Lung (tissue), 12 donors: Measurements from ENCODE around the gene EYS. TPM values are rescaled to one million over a fixed set of nuclear protein-coding genes. Genes with fewer than 3 reads are reported as not detected.

Experiments used
- ATAC-seq: fragments of 200-7000 bp; cut with Tn5 transposase; one replicate; pipeline ENCODE4 v1.9.1; 2020; ENCODE audit warnings: moderate number of reproducible peaks; ENCODE audit not compliant: insufficient read depth, low FRiP score
- DNase-seq, 3 donors: peaks; one replicate each; pipeline ENCODE4 v3.0.0-alpha.2; 2013 to 2017
- H3K27ac ChIP-seq, 2 donors: one replicate each; pipeline ENCODE4 v1.5.1; 2013; ENCODE audit warnings: mild to moderate bottlenecking in 2 of 2, moderate library complexity in 2 of 2, control low read depth in 1 of 2, inconsistent platforms in 1 of 2, low read depth in 1 of 2, low read length in 1 of 2
- H3K27me3 ChIP-seq, 3 donors: one replicate each; pipeline ENCODE4 v1.5.1; 2013; ENCODE audit warnings: low read length in 2 of 3; ENCODE audit not compliant: control insufficient read depth in 3 of 3, insufficient read depth in 3 of 3
- H3K36me3 ChIP-seq, 4 donors: one replicate each; pipeline ENCODE4 v1.5.1; 2013; ENCODE audit warnings: low read length in 4 of 4, mild to moderate bottlenecking in 1 of 4, moderate library complexity in 1 of 4; ENCODE audit not compliant: control insufficient read depth in 4 of 4, insufficient read depth in 4 of 4
- H3K4me1 ChIP-seq, 5 donors: one replicate each; pipeline ENCODE4 v1.5.1; 2013; ENCODE audit warnings: low read length in 5 of 5, mild to moderate bottlenecking in 2 of 5, moderate library complexity in 1 of 5; ENCODE audit not compliant: control insufficient read depth in 5 of 5, insufficient read depth in 5 of 5
- H3K4me3 ChIP-seq: one replicate; pipeline ENCODE4 v1.5.1; 2013; ENCODE audit warnings: mild to moderate bottlenecking, control low read depth, moderate library complexity
- H3K9ac ChIP-seq, 2 donors: one replicate each; pipeline ENCODE4 v1.5.1; 2013; ENCODE audit warnings: low read length in 2 of 2, control low read depth in 1 of 2; ENCODE audit not compliant: insufficient read depth in 1 of 2
- H3K9me3 ChIP-seq, 4 donors: one replicate each; pipeline ENCODE4 v1.5.1; 2013; ENCODE audit warnings: low read length in 3 of 4, mild to moderate bottlenecking in 1 of 4, moderate library complexity in 1 of 4; ENCODE audit not compliant: control insufficient read depth in 4 of 4, insufficient read depth in 3 of 4
- WGBS, 2 donors: extraction: QIAGEN DNeasy Blood & Tissue Kit; methylation state at CpG; one replicate each; pipeline ENCODE4 v1.1.7; 2013; 5-methylcytosine and 5-hydroxymethylcytosine counted together
- polyA plus RNA-seq, 2 donors: library from polyadenylated mRNA; stranded (reverse); fragments of 200-250 nt; gene quantifications; one replicate each; pipeline ENCODE4 v1.2.1, GENCODE V29; 2013
- total RNA-seq, 2 donors: library from RNA; depleted of rRNA in 1 of 2; stranded (reverse); fragments of >200 nt in 1 of 2; gene quantifications; one replicate each; pipeline ENCODE4 v1.2.1, GENCODE V29; 2014 to 2021
- TF ChIP-seq, protein P1 (sequence below): IDR thresholded peaks from 2 replicates; pipeline ENCODE4 v1.5.1; 2012; ENCODE audit warnings: mild to moderate bottlenecking; ENCODE audit errors: control extremely low read depth, extremely low read depth
- donor health status: control.
- donor health status: control.
- donor health status: Bipolar disorder and iron deficiency.
- donor health status: healthy.
- donor health status: DM: yes; HTN: yes; CAD: no.

Gene EYS
- total and polyA plus RNA-seq, 4 donors, result 0.06 to 0.34 (median 0.12) TPM

DNA sequence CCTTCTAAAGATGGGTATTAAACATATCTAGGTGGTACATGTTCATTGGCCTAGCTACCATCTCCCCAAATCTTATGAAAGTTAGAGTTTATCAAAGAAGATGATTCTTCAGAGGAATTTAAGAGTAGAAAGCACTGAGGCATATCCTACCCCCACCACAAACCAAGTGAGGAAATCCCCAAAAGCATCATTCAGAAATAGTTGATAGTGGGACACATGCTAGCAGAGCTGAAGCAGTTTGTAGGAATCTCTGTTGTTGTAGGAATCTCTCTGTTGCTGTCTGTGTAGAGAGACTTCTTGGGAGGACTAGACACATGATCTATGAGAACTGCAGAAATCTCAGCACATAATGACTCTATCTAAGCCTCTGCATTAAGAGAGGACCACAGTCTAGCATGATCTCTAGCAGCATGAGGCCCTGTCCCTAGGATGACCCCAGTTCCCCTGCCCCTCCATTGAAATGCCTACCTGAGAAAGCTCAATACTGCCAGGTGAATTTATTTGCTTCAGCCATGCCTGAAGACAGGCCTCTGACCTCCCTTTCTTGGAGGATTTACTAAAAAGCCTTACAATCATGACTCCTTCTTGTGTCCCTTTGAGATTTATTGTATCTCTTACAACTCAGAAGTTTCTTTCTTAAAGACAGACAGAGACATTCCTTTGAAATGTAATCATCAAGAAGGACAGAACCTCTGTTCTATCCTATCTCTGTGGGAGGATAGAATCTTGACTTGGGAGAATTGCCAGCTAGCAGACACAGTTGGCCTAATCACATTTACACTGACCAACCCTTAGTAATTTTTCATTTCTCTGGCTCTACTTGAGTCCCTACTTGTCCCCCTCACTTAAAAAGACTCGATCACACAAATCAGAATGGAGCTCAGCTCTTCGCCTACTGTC lies 1489.1 kb downstream of the EYS start:
- Histone ChIP-seq H3K4me1 (no peaks in the 10 kb centered on the region), H3K36me3 (no peaks in the 10 kb centered on the region), H3K9me3 (no peaks in the 10 kb centered on the region), H3K27me3 (no peaks in the 10 kb centered on the region), H3K27ac (no peak overlapping the region), H3K9ac (no peak overlapping the region), H3K4me3 (no peak overlapping the region)
- WGBS, 2 donors, result 78 to 85% methylated on average over 2 of the region's 2 CpGs
- TF ChIP-seq, protein P1, sequence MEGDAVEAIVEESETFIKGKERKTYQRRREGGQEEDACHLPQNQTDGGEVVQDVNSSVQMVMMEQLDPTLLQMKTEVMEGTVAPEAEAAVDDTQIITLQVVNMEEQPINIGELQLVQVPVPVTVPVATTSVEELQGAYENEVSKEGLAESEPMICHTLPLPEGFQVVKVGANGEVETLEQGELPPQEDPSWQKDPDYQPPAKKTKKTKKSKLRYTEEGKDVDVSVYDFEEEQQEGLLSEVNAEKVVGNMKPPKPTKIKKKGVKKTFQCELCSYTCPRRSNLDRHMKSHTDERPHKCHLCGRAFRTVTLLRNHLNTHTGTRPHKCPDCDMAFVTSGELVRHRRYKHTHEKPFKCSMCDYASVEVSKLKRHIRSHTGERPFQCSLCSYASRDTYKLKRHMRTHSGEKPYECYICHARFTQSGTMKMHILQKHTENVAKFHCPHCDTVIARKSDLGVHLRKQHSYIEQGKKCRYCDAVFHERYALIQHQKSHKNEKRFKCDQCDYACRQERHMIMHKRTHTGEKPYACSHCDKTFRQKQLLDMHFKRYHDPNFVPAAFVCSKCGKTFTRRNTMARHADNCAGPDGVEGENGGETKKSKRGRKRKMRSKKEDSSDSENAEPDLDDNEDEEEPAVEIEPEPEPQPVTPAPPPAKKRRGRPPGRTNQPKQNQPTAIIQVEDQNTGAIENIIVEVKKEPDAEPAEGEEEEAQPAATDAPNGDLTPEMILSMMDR, result no peak
- ATAC-seq (no peak), DNase-seq (no peak)

DNA sequence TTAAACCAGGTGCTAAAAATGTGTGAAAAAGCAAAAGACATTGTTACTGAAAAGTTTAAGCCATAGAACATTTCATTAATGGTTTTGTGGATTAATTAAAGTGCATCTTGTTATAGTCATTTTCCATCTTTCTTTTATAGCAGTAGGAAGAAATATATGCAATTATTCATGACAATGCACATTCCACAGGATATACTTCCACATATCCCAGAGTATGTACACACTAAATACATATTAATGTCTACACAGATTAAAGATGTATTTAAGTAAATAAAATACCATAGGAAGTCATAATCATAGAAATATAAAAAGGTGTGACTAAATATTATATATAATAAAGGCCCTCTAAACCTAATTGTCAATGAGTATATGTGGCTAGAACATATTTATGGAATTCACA lies 1492.7 kb downstream of the EYS start:
- H3K4me3 ChIP-seq, result no peak overlapping the region
- ATAC-seq (no peak), DNase-seq (no peak)
- H3K9ac ChIP-seq, result no peak overlapping the region
- TF ChIP-seq, protein P1, result no peak
- H3K27ac ChIP-seq, result no peak overlapping the region
- no peaks in the 10 kb centered on the region for H3K36me3 ChIP-seq
- no peaks in the 10 kb centered on the region for H3K4me1 ChIP-seq
- H3K9me3 ChIP-seq, result peaks cover 0 to 2% (median 0%) of the 10 kb centered on the region in 4 donors
- H3K27me3 ChIP-seq, result no peaks in the 10 kb centered on the region

DNA sequence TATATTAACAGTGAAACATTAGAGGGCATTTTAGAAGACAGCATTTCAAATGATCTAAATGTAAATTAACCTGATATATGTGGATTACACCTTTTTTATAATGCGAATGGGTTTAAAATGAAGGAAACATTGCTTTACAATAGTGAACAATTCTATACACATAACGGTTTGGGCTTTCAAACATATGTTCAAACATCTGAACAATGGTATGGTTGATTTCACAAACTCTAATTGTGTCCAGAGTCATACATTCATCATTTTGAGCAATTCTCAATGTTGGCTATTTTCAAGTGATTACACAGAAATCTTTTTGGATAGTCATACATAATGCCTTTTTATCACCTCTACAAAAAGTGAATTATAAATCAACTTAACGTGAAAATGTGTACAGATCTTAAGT lies 1493.3 kb downstream of the EYS start:
- H3K27ac ChIP-seq, result no peak overlapping the region
- no peak for DNase-seq
- TF ChIP-seq, protein P1, result no peak
- no peaks in the 10 kb centered on the region for H3K4me1 ChIP-seq
- H3K9me3 ChIP-seq, result peaks cover 0 to 2% (median 0%) of the 10 kb centered on the region in 4 donors
- H3K9ac ChIP-seq, result no peak overlapping the region
- no peaks in the 10 kb centered on the region for H3K36me3 ChIP-seq
- no peak for ATAC-seq
- no peak overlapping the region for H3K4me3 ChIP-seq
- 48 to 58% methylated on average over 3 of the region's 3 CpGs for WGBS, 2 donors
- H3K27me3 ChIP-seq, result no peaks in the 10 kb centered on the region

DNA sequence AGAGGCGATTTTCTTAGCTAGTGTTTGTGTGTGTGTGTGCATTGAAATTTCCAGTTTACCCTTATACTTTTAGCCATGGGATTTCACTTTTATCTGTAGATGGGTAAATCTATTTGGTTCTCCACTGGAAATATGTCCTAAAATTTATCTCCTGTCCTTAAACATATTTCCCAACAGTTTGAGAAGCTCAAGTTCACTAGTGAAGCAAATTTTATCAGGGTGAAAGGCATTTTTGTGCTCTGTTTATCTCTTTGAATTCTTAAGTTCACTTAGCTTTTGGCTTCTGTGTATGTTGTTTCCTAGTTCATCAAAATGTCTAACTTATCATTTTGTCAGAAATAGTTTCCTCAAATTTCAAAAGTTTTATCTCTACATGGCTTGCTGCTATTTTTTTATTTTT lies 1509.8 kb downstream of the EYS start:
- ATAC-seq (no peak), DNase-seq (no peak)
- WGBS, 2 donors, result 95 to 98% methylated on average over 1 of the region's 1 CpG
- Histone ChIP-seq H3K27me3 (no peaks in the 10 kb centered on the region), H3K9me3 (peaks cover 0 to 3% (median 0%) of the 10 kb centered on the region in 4 donors), H3K36me3 (no peaks in the 10 kb centered on the region), H3K9ac (no peak overlapping the region), H3K27ac (no peak overlapping the region), H3K4me3 (no peak overlapping the region), H3K4me1 (no peaks in the 10 kb centered on the region)
- TF ChIP-seq, protein P1, result no peak
